Endothelial cell of umbilical vein (primary cell): ENCODE measurements around the gene FBLN2. TPM values are rescaled to one million over a fixed set of nuclear protein-coding genes. Genes with fewer than 3 reads are reported as not detected.

Experiments
- BruUV-seq: library from RNA; stranded (reverse); fragments of 400-500 nt; replicated peaks from 2 replicates; lab custom pipeline; 2021; lab: Mats Ljungman, UMichigan
- CTCF ChIA-PET: fragments of 300-600, 350-600 bp; sonication (Branson Sonifier 250); formaldehyde crosslinking; loops from one replicate; lab custom pipeline; 2021; ENCODE audit warnings: antibody characterized with exemption, inconsistent platforms; lab: Charles Lee
- POLR2A ChIA-PET: fragments of 300-600, 350-600 bp; sonication (Branson Sonifier 250); formaldehyde crosslinking; loops from one replicate; lab custom pipeline; 2021; ENCODE audit warnings: antibody characterized with exemption, inconsistent platforms; lab: Charles Lee
- DNase-seq: peaks from one replicate; pipeline ENCODE4 v3.0.0-alpha.2; 2011; ENCODE audit warnings: low read depth, low spot score
- FAIRE-seq: peaks from 2 replicates; lab custom pipeline; 2011; peaks lifted over from hg19 to GRCh38; lab: Jason Lieb, UNC
- H2AFZ ChIP-seq: 2 replicates; pipeline ENCODE4 v1.6.0; 2012; ENCODE audit warnings: low read depth, low read length, control low read depth, inconsistent platforms
- H3K27ac ChIP-seq: 2 replicates; pipeline ENCODE4 v1.5.1; 2011; ENCODE audit warnings: low read depth, mild to moderate bottlenecking, control low read depth, low read length, moderate library complexity; ENCODE audit not compliant: insufficient read depth
- H3K27me3 ChIP-seq, 2 experiments: 2 replicates each; pipeline versions ENCODE4 v1.6.0 to v1.6.1; 2011; ENCODE audit warnings: low read length in 2 of 2, mixed read lengths in 1 of 2; ENCODE audit not compliant: control insufficient read depth in 2 of 2, insufficient read depth in 2 of 2
- H3K36me3 ChIP-seq, 2 experiments: 2 replicates in 1 of 2; 3 replicates in 1 of 2; pipeline ENCODE4 v1.5.1; 2011; ENCODE audit warnings: low read length in 2 of 2, mild to moderate bottlenecking in 1 of 2, moderate library complexity in 1 of 2; ENCODE audit not compliant: control insufficient read depth in 2 of 2, insufficient read depth in 2 of 2; ENCODE audit errors: extremely low read depth in 1 of 2
- H3K4me1 ChIP-seq: 3 replicates; pipeline ENCODE4 v1.5.1; 2011; ENCODE audit warnings: mild to moderate bottlenecking, low read length; ENCODE audit not compliant: control insufficient read depth, insufficient read depth; ENCODE audit errors: extremely low read depth
- H3K4me2 ChIP-seq: 2 replicates; pipeline ENCODE4 v1.6.1; 2011; ENCODE audit warnings: low read length, control low read depth, mixed read lengths; ENCODE audit not compliant: insufficient read depth
- H3K4me3 ChIP-seq, 3 experiments: fragments of 200-600 bp in 1 of 3; sonication (generic), shearing (Covaris generic) in 1 of 3; replicated peaks in 1 of 3; 2 replicates each; pipeline ENCODE4 v1.5.1; 2011 to 2016; ENCODE audit warnings: control low read depth in 3 of 3, low read length in 3 of 3, mild to moderate bottlenecking in 2 of 3, inconsistent platforms in 1 of 3, low read depth in 1 of 3, moderate library complexity in 1 of 3; ENCODE audit not compliant: insufficient read depth in 1 of 3
- H3K79me2 ChIP-seq: 2 replicates; pipeline ENCODE4 v1.6.0; 2012; ENCODE audit warnings: low read length, inconsistent platforms; ENCODE audit not compliant: control insufficient read depth, insufficient read depth
- H3K9ac ChIP-seq: replicated peaks from 2 replicates; pipeline ENCODE3; 2011; ENCODE audit warnings: low read length, control low read depth; ENCODE audit not compliant: insufficient read depth; ENCODE audit errors: extremely low read depth
- H3K9me1 ChIP-seq: replicated peaks from 3 replicates; pipeline ENCODE4 v1.6.0; 2011; ENCODE audit warnings: mild to moderate bottlenecking, low read length; ENCODE audit not compliant: control insufficient read depth, insufficient read depth; ENCODE audit errors: extremely low read depth
- H3K9me3 ChIP-seq: replicated peaks from 2 replicates; pipeline ENCODE4 v1.5.1; 2012; ENCODE audit warnings: low read length, inconsistent platforms; ENCODE audit not compliant: control insufficient read depth, insufficient read depth
- H4K20me1 ChIP-seq: replicated peaks from 2 replicates; pipeline ENCODE3; 2011; ENCODE audit warnings: mild to moderate bottlenecking, low read length; ENCODE audit not compliant: control insufficient read depth, insufficient read depth; ENCODE audit errors: extremely low read depth
- CTCF ChIP-seq, 2 donors: IDR thresholded peaks; 1 replicate in 1 of 2; 2 replicates in 1 of 2; pipeline ENCODE4 v1.5.1; 2011; ENCODE audit warnings: low read length in 2 of 2, mild to moderate bottlenecking in 2 of 2, moderate library complexity in 2 of 2, control low read depth in 1 of 2, inconsistent platforms in 1 of 2, low read depth in 1 of 2; ENCODE audit not compliant: insufficient read depth in 1 of 2; ENCODE audit errors: extremely low read depth in 1 of 2
- EZH2 ChIP-seq: IDR thresholded peaks from 2 replicates; pipeline ENCODE4 v1.6.1; 2012; ENCODE audit warnings: borderline replicate concordance, low read depth, mild to moderate bottlenecking, moderate library complexity, low read length, inconsistent platforms; ENCODE audit not compliant: severe bottlenecking
- FOS ChIP-seq: IDR thresholded peaks from 2 replicates; pipeline ENCODE4 v1.6.1; 2011; ENCODE audit warnings: mild to moderate bottlenecking, low read length, moderate library complexity, borderline replicate concordance; ENCODE audit not compliant: insufficient read depth
- GATA2 ChIP-seq: IDR thresholded peaks from 2 replicates; pipeline ENCODE4 v1.7.0; 2011; ENCODE audit warnings: low read depth, mild to moderate bottlenecking, moderate library complexity, mixed read lengths, low read length; ENCODE audit not compliant: insufficient read length, insufficient read depth
- JUN ChIP-seq: IDR thresholded peaks from 2 replicates; pipeline ENCODE4 v1.6.1; 2011; ENCODE audit warnings: borderline replicate concordance, low read depth; ENCODE audit not compliant: insufficient read length, insufficient read depth
- MAX ChIP-seq: IDR thresholded peaks from 2 replicates; pipeline ENCODE4 v1.6.1; 2011; ENCODE audit not compliant: insufficient read depth, insufficient read length
- MYC ChIP-seq: IDR thresholded peaks from one replicate; pipeline ENCODE4 v1.6.1; 2011; ENCODE audit warnings: mild to moderate bottlenecking, low read depth, low read length
- POLR2A ChIP-seq: IDR thresholded peaks from 2 replicates; pipeline ENCODE4 v1.6.1; 2012; ENCODE audit warnings: low read depth, mild to moderate bottlenecking, control low read depth, low read length
- POLR2AphosphoS5 ChIP-seq: IDR thresholded peaks from 2 replicates; pipeline ENCODE4 v1.6.1; 2012; ENCODE audit warnings: low read depth, mild to moderate bottlenecking, control low read depth, low read length, moderate library complexity; ENCODE audit not compliant: insufficient read depth
- dilution Hi-C: fragments of 300-500 bp; cut with MboI; formaldehyde crosslinking; loops from one replicate; pipeline ENCODE4 v1.15.0; 2019; ENCODE audit warnings: low sequenced_read_pairs; ENCODE audit not compliant: extremely low pct_ligation_motif_present
- intact Hi-C: fragments of 100-400 bp; cut with micrococcal nuclease; formaldehyde crosslinking; loops from one replicate; pipeline ENCODE4 v1.10.0; 2022
- polyA plus RNA-seq, 4 experiments: library from polyadenylated mRNA; depleted of rRNA in 3 of 4; stranded (reverse) in 3 of 4; unstranded in 1 of 4; fragments of >200 nt; gene quantifications; 2 replicates each; pipeline versions ENCODE4 v1.2.1 to v1.2.3, GENCODE V29; 2011 to 2012; ENCODE audit warnings: missing spikeins in 1 of 4
- total RNA-seq: library from RNA; stranded (reverse); gene quantifications from 2 replicates; pipeline ENCODE4 v1.2.3, GENCODE V29; 2021

FBLN2 gene
- total and polyA plus RNA-seq, 2 donors (not counting 3 experiments of a cell fraction or from before 2014, with no cell fraction given): 1.4 to 1.9 TPM

- no peak for FAIRE-seq
- Histone ChIP-seq H4K20me1 (no peaks in the 10 kb centered on the region), H3K79me2 (no peaks in the 10 kb centered on the region), H3K4me3 (no peak overlapping the region), H3K9me1 (no peaks in the 10 kb centered on the region), H3K27me3 (no peaks in the 10 kb centered on the region), H3K4me2 (no peak overlapping the region), H3K4me1 (no peaks in the 10 kb centered on the region), H3K9ac (no peak overlapping the region), H3K36me3 (no peaks in the 10 kb centered on the region), H2AFZ (no peak overlapping the region), H3K9me3 (no peaks in the 10 kb centered on the region), H3K27ac (no peak overlapping the region)
- intact Hi-C loops: no loop called here
- DNase-seq: no peak
- TF ChIP-seq POLR2A: no peak
- dilution Hi-C loops: no loop called here
- BruUV-seq: no TSS peak
- ChIA-PET CTCF (interaction anchor here (0.8 to 1.6 kb wide), 6 partner anchors 11 to 545 kb away, joined by 3 to 6 read pairs (median 3); no protein-coding TSS in a partner anchor), POLR2A (no interaction called here)
Observed at GRCh38 chr3:13636874-13637273, 87.9 kb downstream of the FBLN2 start.

- Histone ChIP-seq H4K20me1 (no peaks in the 10 kb centered on the region), H3K4me2 (no peak overlapping the region), H3K9me3 (no peaks in the 10 kb centered on the region), H3K79me2 (no peaks in the 10 kb centered on the region), H3K36me3 (no peaks in the 10 kb centered on the region), H3K4me1 (no peaks in the 10 kb centered on the region), H3K9me1 (no peaks in the 10 kb centered on the region), H3K9ac (no peak overlapping the region), H3K4me3 (no peak overlapping the region), H3K27me3 (no peaks in the 10 kb centered on the region), H2AFZ (no peak overlapping the region), H3K27ac (no peak overlapping the region)
- intact Hi-C loops (no loop called here), dilution Hi-C loops (no loop called here)
- BruUV-seq: no TSS peak
- POLR2A ChIA-PET: no interaction called here
- TF ChIP-seq MYC: no peak
- TF ChIP-seq CTCF (IDR thresholded peaks at IDR 0.05; ENCODE audit: extremely low read depth in 1 of 2, insufficient read depth in 1 of 2, low read depth in 1 of 2, low read length in 2 of 2): no peak
- no peak for TF ChIP-seq POLR2AphosphoS5
- no peak for TF ChIP-seq EZH2
- TF ChIP-seq GATA2: no peak
- TF ChIP-seq FOS: no peak
- no peak for TF ChIP-seq POLR2A
- TF ChIP-seq MAX: no peak
- TF ChIP-seq JUN: no peak
- CTCF ChIA-PET: interaction anchor here (1.0 to 1.6 kb wide), 4 partner anchors 11 to 546 kb away, joined by 3 to 6 read pairs (median 3); no protein-coding TSS in a partner anchor
- DNase-seq: no peak
- no peak for FAIRE-seq
Observed at GRCh38 chr3:13637311-13637891, 88.5 kb downstream of the FBLN2 start.
